Measurements from ENCODE around the gene PSMD8. TPM values are rescaled to one million over a fixed set of nuclear protein-coding genes. Genes with fewer than 3 reads are reported as not detected.
"Not testable (repeated sequence)": the region's sequence is repeated elsewhere in the genome, so short reads cannot be mapped to it uniquely, and the experiment has no call there.

PSMD8 gene
- total RNA-seq, 1 experiment from 2014 or later = 399 TPM

DNA sequence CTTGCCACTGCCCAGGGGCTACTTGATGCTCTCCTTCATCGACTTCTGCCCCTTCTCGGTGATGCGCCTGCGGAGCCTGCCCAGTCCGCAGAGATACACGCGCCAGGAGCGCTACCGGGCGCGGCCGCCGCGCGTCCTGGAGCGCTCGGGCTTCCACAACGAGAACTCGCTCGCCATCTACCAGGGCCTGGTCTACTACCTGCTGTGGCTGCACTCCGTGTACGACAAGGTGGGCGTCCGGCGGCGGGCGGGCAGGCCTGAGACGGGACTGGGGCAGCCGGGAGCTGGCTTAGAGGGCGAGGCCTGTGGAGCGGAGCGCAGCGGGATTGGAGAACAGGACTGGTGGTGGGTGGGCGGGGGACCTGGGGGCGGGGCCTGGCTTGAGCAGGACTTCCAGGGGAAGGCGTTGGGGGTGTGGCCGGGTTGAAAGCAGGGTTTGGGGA, 12.7 kb upstream of the PSMD8 start:
- peak; percentile 51 for DNase-seq (ENCODE audit: low read depth)

DNA sequence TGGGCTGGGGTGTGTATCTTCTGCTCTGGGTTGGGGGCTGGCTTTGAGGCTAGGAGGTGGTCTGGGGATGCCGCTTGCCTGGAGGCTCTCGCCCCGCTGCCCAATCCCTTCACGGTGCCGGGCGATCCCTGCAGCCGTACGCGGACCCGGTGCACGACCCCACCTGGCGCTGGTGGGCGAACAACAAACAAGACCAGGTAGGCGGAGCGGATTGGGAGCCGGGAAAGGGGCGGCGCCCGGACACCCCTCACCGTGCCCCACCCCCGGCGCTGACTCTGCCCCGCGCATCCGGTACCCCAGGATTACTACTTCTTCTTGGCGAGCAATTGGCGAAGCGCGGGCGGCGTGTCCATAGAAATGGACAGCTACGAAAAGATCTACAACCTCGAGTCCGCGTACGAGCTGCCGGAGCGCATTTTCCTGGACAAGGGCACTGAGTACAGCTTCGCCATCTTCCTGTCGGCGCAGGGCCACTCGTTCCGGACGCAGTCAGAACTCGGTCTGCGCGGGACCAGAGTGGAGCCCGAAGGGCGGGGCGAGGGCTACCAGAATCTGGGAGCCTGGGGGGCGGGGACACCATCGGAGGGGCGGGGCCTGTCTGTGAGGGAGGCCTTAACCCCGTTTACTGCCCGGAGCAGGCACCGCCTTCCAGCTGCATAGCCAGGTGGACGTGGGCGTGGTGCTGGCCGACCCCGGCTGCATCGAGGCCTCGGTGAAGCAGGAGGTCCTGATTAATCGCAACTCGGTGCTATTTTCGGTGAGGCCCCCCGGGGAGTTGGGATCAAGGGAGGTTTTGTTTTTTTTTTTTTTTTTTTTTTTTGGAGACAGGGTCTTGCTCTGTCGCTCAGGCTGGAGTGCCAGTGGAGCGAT, 12.1 kb upstream of the PSMD8 start:
- DNase-seq (ENCODE audit: low read depth) = peak; percentile 52

DNA sequence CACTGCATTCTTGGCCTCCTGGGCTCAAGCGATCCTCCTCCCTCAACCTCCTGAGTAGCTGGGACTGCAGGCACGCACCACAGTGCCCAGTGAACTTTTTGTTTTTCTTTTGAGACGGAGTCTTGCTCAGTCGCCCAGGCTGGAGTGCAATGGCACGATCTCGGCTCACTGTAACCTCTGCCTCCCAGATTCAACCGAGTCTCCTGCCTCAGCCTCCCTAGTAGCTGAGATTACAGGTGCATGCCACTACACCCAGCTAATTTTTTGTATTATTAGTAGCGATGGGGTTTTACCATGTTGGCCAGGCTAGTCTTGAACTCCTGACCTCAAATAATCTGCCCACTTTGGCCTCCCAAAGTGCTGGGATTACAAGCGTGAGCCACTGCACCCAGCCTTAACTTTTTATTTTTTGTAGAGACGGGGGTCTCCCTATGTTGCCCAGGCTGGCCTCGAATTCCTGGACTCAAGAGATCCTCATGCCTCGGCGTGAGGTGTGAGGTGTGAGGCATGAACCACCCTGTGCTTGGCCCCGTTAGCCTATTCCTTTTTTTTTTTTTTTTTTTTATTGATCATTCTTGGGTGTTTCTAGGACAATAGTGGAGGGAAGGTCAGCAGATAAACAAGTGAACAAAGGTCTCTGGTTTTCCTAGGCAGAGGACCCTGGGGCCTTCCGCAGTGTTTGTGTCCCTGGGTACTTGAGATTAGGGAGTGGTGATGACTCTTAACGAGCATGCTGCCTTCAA, 11.3 kb upstream of the PSMD8 start:
- not testable (repeated sequence) for DNase-seq (ENCODE audit: low read depth)

DNA sequence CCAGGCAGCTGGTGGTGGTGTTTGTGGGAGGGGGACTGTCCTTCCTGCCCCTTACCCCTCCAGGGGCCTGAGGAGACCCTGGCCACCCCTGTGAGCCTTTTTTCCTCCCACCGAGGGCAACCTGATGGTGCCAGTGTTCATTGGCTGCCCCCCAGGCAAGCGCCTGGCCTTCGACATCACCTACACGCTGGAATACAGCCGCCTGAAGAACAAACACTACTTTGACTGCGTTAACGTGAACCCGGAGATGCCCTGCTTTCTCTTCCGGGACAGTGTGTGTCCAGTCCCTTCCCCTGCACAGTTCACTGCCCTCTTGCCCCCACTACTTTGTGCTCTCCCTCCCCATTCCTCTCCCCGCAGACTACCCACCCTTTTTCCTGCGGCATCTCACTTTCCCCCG, 7.3 kb upstream of the PSMD8 start:
- DNase-seq (ENCODE audit: low read depth) = no peak

DNA sequence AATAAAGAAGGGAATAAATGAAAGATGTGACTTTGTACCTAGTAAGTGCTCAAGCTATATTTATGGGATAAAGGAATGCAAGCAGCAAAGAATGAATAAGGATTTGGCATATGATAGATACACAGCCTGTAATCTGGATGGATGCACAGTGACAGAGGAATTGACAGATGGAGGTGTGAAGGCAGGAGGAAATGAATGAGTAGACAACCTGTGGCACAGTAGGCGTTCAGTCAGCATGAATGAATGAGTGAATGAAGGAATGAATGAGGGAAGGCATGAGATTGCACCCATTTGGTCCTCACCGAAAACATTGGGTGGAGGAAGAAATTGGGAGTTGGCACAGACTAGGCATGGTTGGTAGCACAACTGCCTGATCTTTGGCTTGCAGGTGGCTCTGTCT, 4.8 kb upstream of the PSMD8 start:
- no peak for DNase-seq (ENCODE audit: low read depth)

DNA sequence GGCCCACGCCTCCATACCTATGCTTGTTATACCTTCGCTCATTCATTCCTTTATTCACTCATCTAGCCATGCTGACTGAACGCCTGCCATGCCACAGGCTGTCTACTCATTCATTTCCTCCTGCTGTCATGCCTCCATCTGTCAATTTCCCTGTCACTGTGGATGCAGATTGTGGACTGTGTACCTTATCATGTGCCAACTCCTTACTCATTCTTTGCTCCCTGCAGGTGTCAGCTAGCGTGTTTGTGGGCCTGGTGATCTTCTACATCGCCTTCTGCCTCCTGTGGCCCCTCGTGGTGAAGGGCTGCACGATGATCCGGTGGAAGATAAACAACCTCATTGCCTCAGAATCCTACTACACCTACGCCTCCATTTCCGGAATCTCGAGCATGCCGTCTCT, 4.1 kb upstream of the PSMD8 start:
- DNase-seq (ENCODE audit: low read depth) = no peak

DNA sequence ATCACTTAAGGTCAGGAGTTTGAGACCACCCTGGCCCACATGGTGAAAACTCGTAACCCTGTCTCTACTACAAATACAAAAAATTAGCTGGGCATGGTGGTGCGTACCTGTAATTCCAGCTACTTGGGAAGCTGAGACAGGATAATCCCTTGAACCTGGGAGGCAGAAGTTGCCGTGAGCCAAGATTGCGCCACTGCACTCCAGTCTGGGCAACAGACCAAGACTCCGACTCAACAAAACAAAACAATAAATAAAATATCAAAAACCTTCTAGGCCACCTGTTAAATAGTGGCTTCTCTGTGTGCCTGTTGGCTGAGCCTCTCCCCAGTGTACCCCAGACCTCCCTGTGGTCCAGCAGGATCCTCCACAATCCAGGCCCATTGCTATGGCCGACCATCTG, 3.3 kb upstream of the PSMD8 start:
- peak; percentile 27 for DNase-seq (ENCODE audit: low read depth)

DNA sequence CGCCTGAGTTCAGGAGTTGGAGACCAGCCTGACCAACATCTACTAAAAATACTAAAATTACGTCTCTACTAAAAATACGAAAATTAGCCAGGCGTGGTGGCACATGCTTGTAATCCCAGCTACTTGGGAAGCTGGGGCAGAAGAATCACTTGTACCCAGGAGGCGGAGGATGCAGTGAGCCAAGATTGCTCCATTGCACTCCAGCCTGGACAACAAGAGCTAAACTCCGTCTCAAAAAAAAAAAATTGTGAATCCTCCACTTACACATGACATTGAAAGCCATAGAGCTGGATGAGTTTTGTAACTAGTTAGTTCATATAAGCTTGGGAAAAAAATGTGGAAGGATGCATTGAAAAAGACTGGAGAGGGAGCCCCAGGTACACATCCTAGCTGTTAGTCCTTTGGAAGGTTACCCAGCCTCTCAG, 452 bp upstream of the PSMD8 start:
- DNase-seq (ENCODE audit: low read depth) = no peak

DNA sequence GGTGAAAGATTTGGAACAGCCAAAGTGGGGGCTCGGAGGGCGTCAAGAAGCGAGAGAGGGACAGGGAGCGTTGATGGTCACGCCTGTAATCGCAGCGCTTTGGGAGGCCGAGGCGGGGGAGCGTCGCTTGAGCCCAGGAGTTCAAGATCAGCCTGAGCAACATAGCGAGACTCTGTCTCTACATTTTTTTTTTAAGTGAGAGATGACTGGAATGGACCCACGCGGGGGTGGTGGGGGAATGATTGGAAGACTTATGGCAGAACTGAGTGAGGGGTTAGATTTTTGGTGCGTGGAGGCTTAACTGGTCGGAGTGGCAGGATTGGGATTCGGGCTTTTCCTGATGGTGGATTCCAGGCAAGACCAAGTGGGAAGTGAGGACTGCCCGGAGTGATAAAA, 725 bp downstream of the PSMD8 start:
- DNase-seq (ENCODE audit: low read depth) = no peak

DNA sequence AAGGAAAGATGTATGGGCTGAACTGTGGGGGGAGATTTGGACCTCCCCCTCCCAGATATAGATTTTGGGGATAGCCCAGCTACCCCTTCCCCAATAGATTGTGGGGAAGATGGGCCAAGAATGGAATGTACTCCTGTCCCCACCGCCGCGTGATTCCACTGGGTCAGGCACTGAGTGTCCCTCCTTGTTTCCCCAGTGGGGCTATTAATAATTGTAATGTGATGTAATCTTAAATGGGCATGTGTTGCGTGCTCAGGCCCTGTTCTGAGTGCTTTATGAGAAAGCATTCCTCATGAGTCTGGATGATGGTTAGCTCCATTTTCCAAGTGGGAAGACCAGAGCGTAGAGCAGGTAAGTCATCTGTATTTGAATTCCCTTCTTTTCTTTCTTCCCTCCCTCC, 1.4 kb downstream of the PSMD8 start:
- DNase-seq (ENCODE audit: low read depth) = peak; percentile 63

DNA sequence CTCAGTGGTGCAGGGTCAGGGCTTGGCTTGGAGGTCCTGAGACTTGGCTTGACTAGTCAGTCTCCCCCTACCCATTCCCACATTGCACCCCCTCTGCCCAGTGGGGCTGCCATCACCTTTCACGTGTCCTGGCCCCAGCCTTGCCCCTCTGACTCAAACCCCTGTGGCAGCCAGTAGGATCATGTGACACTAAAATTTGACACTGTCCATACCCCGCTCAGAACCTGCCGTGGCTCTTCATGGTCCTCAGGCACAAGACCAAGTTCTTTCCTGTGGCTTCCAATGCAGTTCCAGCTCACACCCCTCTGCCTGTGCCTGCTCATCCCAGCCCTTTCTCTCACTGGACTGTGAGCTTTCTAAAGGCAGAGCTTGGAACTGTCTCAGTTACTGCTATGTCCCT, 2.2 kb downstream of the PSMD8 start:
- DNase-seq (ENCODE audit: low read depth) = no peak

DNA sequence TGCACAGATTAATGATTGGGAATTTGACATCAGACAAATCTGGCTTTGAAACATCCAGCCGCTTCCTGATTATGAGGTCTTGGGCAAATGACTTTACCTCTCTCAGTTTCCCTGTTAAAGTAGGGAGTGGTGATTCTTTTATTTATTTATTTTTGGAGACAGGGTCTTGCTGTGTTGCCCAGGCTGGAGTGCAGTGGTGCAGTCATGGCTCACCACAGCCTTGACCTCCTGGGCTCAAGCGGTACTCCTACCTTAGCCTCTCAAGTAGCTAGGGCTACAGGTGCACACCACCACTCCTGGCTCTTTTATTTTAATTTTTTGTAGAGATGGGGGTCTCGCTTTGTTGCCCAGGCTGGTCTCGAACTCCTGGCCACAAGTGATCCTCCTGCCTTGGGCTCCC, 2.7 kb downstream of the PSMD8 start:
- DNase-seq (ENCODE audit: low read depth) = no peak

DNA sequence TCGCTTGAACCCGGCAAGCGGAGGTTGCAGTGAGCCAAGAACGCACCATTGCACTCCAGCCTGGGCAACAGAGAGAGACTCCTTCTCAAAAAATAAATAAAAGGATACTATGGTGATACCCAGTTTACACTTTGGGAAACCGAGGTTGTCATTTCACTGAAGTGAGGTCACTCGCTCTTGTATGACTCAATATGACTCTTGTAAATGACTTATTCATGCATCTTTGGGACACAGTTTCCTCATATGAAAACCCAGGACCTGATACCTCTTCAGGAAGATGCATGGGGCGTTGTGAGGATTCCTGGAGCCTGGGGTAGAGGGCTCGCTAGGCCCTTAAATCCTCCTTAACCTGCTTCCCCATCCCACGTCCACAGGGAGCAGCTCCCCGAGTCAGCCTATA, 4.5 kb downstream of the PSMD8 start:
- no peak for DNase-seq (ENCODE audit: low read depth)

DNA sequence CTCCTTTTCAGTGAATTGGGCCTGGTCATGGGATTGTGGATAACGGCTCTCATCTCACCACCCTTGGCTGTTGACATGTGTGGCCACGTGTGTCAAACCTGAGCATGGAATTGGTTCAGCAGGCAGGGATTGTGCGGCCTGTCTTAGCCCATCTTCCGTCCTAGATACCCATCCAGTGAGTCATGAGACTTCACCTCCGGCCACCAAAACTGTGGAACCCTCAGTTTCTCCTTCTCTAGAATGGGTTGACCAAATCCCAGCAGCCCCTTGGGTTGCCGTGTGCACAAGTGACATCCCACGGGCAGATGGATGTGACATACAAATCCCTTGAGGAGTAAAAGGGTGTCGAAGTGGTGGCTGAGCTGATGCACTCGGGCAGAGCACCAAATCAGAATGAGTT, 6.8 kb downstream of the PSMD8 start:
- no peak for DNase-seq (ENCODE audit: low read depth)

DNA sequence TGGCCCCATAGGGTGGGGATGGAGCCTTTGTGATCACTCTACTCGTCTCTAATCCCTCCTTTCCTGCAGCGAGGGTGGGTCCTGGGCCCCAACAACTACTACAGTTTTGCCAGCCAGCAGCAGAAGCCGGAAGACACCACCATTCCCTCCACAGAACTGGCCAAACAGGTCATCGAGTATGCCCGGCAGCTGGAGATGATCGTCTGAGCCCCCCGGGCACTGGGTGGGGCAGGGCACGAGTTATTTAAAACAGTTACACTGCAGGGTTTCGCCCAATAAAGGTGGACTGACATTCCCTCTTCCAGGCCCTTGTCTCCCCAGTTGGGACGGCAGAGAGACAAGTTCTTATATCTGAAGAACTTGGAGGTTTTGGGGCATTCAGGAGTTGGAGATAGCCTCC, 8.8 kb downstream of the PSMD8 start:
- no peak for DNase-seq (ENCODE audit: low read depth)

DNA sequence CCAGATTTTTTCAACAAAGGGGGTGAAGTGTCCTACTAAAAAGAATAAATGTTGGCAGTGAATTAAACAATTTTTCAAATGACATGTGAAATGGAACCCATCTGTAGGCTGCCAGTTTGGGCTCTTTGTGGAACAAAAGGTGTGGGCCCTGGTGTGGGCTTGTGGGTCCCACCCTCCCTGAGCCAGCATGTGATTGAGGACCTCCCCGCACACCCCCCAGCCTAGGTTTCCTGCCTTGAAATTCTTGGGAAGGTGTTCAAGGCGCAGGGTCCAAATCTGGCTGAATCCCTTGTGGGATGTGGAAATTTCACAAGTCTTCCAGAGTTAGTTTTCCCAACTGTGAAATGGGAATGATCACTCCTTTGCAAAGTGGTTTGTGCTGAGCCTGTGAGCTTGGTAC, 9.4 kb downstream of the PSMD8 start:
- no peak for DNase-seq (ENCODE audit: low read depth)

DNA sequence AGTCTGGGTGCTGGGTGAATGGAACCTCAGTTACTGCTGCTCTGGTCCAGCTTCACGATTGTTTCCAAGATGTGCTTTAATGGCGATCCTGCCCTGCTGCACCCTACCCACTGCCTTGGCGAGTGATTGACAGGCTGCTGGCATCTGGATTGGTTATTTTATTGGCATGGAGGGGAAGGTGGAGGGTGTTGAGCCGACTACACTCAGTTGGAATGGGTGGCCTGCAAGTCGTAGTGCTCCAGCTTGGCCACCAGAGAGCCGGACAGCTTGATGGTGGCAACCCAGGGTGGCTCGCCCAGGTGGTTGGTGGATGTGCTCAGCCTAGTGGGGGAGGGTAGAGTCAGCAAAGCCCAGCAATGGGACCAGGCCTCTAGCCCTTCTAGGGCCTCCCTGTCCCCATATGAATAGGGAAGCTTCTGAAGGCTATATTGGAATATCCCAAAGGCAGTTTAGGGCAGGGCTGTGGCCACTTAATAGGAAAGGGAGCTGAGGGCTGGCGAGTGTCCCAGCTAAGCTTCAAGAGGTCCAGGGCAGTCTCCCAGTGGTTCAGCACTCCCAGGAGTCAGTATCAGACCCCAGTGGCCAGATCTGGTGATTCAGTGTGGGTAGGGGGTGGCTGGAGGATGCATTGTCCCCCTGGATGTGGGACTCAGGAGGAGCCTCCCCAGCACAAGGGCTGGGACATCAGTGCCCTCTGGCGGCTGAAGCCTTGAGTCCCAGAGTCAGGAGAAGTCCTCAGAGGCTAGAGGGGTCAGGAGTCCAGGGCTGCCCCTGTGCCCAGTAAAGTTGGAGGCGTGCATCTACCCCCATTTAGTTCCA, 10.0 kb downstream of the PSMD8 start:
- DNase-seq (ENCODE audit: low read depth) = peak; percentile 11

DNA sequence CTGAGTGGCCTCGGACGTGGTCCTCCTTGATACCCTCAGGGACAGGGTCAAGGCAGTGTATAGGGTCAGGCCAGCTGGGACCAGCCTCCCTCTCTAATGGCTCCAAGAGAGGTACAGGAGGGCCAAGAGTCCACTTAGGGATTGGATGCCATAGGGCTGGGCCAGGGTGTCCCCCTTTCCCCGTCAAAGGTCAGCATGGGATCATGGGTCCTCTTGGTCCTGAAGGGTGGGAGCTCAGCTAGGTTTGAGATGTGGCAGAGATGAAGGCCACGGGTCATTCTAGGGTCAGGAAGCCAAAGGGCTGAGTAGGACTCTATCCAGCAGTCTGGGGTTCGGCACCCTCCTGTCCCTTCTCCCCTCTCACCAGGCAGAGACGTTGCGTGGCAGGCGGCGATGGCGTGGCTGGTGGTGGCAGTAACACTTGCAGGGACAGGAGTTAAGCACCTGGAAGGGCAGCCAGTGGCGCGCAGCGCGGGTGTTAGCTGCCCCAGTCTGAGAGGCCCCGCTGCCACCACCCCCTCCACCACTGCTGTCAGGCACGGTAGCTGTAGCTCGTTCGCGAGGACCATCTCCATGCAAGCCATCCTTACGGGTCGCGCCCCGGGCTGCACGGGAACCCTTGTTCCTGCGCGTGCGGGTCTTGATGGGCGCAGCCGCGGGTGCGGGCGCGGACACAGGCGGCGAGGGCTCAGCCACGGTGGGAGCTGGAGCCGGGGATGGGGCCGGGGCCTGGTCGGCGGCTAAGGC, 10.9 kb downstream of the PSMD8 start:
- DNase-seq (ENCODE audit: low read depth) = no peak

DNA sequence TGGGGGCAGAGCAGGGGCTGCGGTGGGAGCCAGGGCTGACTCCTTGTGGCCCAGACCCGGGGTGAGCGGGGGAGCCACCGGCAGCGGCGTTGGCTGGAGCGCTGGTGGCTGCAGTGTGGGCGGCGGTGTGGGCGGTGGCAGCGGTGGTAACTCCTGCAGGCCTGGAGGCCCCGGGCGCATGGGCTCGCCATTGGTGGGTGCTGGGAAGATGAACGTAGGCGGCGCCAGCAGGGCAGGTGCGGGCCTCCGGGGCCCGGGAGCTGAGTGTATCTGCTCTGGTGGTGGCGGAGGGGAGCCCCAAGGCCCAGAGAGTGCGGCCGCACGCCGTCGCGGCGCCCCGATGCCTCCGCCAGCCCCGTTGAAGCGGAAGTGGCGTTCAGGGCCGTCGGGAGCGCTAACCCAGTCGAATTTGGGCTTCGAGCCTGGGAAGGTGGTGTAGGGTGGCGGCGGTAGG, 11.5 kb downstream of the PSMD8 start:
- DNase-seq (ENCODE audit: low read depth) = no peak

DNA sequence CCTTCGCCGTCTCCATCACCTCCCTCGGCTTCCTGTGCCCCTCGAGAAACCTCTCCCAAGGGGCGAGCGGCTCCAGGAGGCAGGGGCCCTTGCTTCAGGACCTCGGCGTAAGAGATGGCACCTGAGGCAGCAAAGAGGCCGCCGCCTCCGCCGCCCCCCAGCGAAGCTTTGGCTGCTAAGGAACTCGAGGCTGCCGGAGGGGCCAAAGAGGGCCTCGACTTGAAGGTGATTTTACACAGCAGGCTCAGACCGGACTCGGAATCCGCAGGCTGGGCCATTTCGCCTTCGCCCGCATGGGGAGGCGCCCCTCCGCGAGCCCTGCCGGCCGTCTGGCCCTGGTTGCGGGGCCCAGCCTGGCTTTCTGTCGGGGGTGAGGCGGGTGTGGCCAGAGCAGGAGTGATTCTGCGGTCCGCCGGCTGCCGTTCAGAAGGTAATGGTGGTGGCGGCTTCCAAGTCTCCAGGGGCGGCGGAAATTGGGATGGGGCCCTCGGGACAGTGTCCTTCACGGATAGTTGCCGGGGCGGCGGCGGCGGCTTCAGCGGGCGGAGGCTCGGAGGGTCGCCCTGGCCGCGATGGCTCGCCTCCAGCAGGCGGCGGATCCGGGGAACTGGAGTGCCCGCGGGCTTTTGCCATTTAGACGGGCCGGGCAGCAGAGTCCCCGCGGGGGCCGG, 12.1 kb downstream of the PSMD8 start:
- DNase-seq (ENCODE audit: low read depth) = no peak

All from LHCN-M2 (cell line).